NCI-H187 (cell line): Measurements from ENCODE around the gene APBA1.

Experiments
- DNase-seq, 2 experiments: peaks; one replicate each; lab custom pipeline; 2025; lab: John Stamatoyannopoulos, UW

APBA1 gene

GRCh38 chr9:69671879-69672595 is at the start of gene APBA1:
Gene APBA1 (minus strand): TSS chr9:69672371.
- DNase-seq, result peak; percentile 8 to 66

GRCh38 chr9:69719983-69720382 is 47.8 kb upstream of the APBA1 start:
- no peak for DNase-seq

- DNase-seq, result no peak
Observed at GRCh38 chr9:69719367-69719766, 47.2 kb upstream of the APBA1 start.

GRCh38 chr9:69718218-69718617 is 46.0 kb upstream of the APBA1 start:
- no peak for DNase-seq

- no peak for DNase-seq
Observed at GRCh38 chr9:69715825-69716224, 43.7 kb upstream of the APBA1 start.

GRCh38 chr9:69715096-69715495 is 42.9 kb upstream of the APBA1 start:
- no peak for DNase-seq

- no peak for DNase-seq
Observed at GRCh38 chr9:69697475-69697874, 25.3 kb upstream of the APBA1 start.

- DNase-seq, result no peak
Observed at GRCh38 chr9:69696802-69697201, 24.6 kb upstream of the APBA1 start.

- DNase-seq, result no peak
Observed at GRCh38 chr9:69689991-69690538, 17.9 kb upstream of the APBA1 start.

GRCh38 chr9:69683927-69684326 is 11.8 kb upstream of the APBA1 start:
- no peak for DNase-seq

GRCh38 chr9:69678843-69679538 is 6.8 kb upstream of the APBA1 start:
- DNase-seq, result no peak

GRCh38 chr9:69677931-69678330 is 5.8 kb upstream of the APBA1 start:
- DNase-seq, result no peak

GRCh38 chr9:69675563-69675962 is 3.4 kb upstream of the APBA1 start:
- DNase-seq, result no peak

- peak; percentile 3 to 28 for DNase-seq
Observed at GRCh38 chr9:69674716-69675438, 2.7 kb upstream of the APBA1 start.

- peak; percentile 8 to 44 for DNase-seq
Observed at GRCh38 chr9:69674112-69674685, 2.0 kb upstream of the APBA1 start.

GRCh38 chr9:69673311-69673640 is 1.1 kb upstream of the APBA1 start:
- DNase-seq, result no peak

- peak; percentile 73 to 86 for DNase-seq
Observed at GRCh38 chr9:69672596-69673310, 582 bp upstream of the APBA1 start.

- peak in 1 of 2 experiments; percentile 1 for DNase-seq
Observed at GRCh38 chr9:69671311-69671878, 776 bp downstream of the APBA1 start.

GRCh38 chr9:69667306-69667705 is 4.9 kb downstream of the APBA1 start:
- DNase-seq, result no peak

GRCh38 chr9:69660304-69660703 is 11.9 kb downstream of the APBA1 start:
- no peak for DNase-seq

- no peak for DNase-seq
Observed at GRCh38 chr9:69658987-69659675, 13.0 kb downstream of the APBA1 start.
